Occipital lobe (tissue), 2 donors: ENCODE results near the gene TMEM19. TPM values are rescaled to one million over a fixed set of nuclear protein-coding genes. Genes with fewer than 3 reads are reported as not detected.
"Not testable (repeated sequence)": the region's sequence is repeated elsewhere in the genome, so short reads cannot be mapped to it uniquely, and the experiment has no call there.

Experiments used
- DNase-seq: peaks from one replicate; lab custom pipeline; 2025; lab: John Stamatoyannopoulos, UW
- total RNA-seq: library from RNA; depleted of rRNA; stranded (reverse); fragments of >200 nt; gene quantifications from one replicate; pipeline ENCODE4 v1.2.3, GENCODE V29; 2014

The TMEM19 gene
- total RNA-seq, 1 donor from 2014 or later: 68.5 TPM

GRCh38 chr12:71665090-71665463 lies 20.8 kb upstream of the TMEM19 start:
- no peak for DNase-seq

GRCh38 chr12:71666259-71666658 lies 19.6 kb upstream of the TMEM19 start:
- no peak for DNase-seq

- no peak for DNase-seq
Measured at GRCh38 chr12:71671311-71671710, 14.6 kb upstream of the TMEM19 start.

GRCh38 chr12:71671816-71672215 lies 14.1 kb upstream of the TMEM19 start:
- DNase-seq: no peak

- DNase-seq: no peak
Measured at GRCh38 chr12:71682466-71682865, 3.4 kb upstream of the TMEM19 start.

- no peak for DNase-seq
Measured at GRCh38 chr12:71683633-71684032, 2.2 kb upstream of the TMEM19 start.

- no peak for DNase-seq
Measured at GRCh38 chr12:71684081-71684480, 1.8 kb upstream of the TMEM19 start.

GRCh38 chr12:71685312-71685906 lies 473 bp upstream of the TMEM19 start:
- DNase-seq: no peak

GRCh38 chr12:71686658-71687025 lies 760 bp downstream of the TMEM19 start:
- no peak for DNase-seq

- not testable (repeated sequence) for DNase-seq
Measured at GRCh38 chr12:71687172-71687571, 1.3 kb downstream of the TMEM19 start.

GRCh38 chr12:71688961-71689570 lies 3.2 kb downstream of the TMEM19 start:
- DNase-seq: no peak

GRCh38 chr12:71691504-71692129 lies 5.7 kb downstream of the TMEM19 start:
- DNase-seq: no peak

GRCh38 chr12:71693126-71693525 lies 7.2 kb downstream of the TMEM19 start:
- DNase-seq: no peak

- not testable (repeated sequence) for DNase-seq
Measured at GRCh38 chr12:71693651-71694050, 7.8 kb downstream of the TMEM19 start.

- DNase-seq: no peak
Measured at GRCh38 chr12:71694099-71694820, 8.4 kb downstream of the TMEM19 start.

- no peak for DNase-seq
Measured at GRCh38 chr12:71695782-71696181, 9.9 kb downstream of the TMEM19 start.

- not testable (repeated sequence) for DNase-seq
Measured at GRCh38 chr12:71702181-71702580, 16.3 kb downstream of the TMEM19 start.

GRCh38 chr12:71702590-71702989 lies 16.7 kb downstream of the TMEM19 start:
- DNase-seq: no peak

GRCh38 chr12:71703206-71703605 lies 17.3 kb downstream of the TMEM19 start:
- DNase-seq: no peak

GRCh38 chr12:71704920-71705319 lies 19.0 kb downstream of the TMEM19 start:
- no peak for DNase-seq

- no peak for DNase-seq
Measured at GRCh38 chr12:71708658-71709057, 22.8 kb downstream of the TMEM19 start.
